AG09309 (cell line): Measurements from ENCODE around the gene C1orf174.

Experiments used
- DNase-seq: peaks from one replicate; pipeline ENCODE4 v3.0.0-alpha.2; 2010; ENCODE audit warnings: low read depth
- H3K4me3 ChIP-seq: 2 replicates; pipeline ENCODE4 v1.5.1; 2011; ENCODE audit warnings: mild to moderate bottlenecking, low read depth, low read length, moderate library complexity; ENCODE audit not compliant: control insufficient read depth
- TF ChIP-seq, protein P1 (sequence below): IDR thresholded peaks from 2 replicates; pipeline ENCODE4 v1.5.1; 2011; ENCODE audit warnings: mild to moderate bottlenecking, low read depth, low read length, inconsistent platforms; ENCODE audit not compliant: insufficient read depth, control insufficient read depth; ENCODE audit errors: missing control alignments

Gene C1orf174

DNA sequence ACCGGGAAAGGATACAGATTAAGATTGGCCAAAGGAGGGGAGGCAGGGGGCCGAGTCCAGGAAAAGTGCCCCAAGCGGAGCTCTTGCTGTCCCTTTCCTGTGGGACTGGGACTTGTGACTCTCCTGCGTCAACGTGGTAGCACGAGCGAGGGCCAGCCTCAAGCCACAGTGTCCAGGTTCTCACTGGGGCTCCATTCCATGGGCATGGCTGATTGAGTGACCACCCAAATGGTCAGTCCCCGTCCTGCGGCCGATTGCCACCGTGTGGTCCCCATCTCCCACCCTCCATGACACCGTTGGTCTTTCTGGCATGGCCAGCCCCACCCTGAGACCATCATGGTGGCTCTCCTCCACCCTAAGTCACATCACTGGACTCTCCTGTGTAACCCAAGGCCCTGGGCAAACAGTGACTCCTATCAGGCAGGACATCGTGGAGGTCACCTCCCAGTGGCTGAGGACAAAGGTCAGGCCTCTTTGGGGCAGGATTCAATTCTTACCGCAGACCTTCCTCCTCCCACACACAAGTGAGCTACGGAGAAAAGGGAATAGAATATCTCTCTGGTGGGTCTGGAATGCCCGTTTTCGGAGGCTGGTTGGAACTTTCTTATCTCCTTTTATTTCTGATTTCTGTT is 8.9 kb upstream of the C1orf174 start:
- DNase-seq: no peak
- TF ChIP-seq, protein P1, sequence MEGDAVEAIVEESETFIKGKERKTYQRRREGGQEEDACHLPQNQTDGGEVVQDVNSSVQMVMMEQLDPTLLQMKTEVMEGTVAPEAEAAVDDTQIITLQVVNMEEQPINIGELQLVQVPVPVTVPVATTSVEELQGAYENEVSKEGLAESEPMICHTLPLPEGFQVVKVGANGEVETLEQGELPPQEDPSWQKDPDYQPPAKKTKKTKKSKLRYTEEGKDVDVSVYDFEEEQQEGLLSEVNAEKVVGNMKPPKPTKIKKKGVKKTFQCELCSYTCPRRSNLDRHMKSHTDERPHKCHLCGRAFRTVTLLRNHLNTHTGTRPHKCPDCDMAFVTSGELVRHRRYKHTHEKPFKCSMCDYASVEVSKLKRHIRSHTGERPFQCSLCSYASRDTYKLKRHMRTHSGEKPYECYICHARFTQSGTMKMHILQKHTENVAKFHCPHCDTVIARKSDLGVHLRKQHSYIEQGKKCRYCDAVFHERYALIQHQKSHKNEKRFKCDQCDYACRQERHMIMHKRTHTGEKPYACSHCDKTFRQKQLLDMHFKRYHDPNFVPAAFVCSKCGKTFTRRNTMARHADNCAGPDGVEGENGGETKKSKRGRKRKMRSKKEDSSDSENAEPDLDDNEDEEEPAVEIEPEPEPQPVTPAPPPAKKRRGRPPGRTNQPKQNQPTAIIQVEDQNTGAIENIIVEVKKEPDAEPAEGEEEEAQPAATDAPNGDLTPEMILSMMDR: no peak
- no peak overlapping the region for H3K4me3 ChIP-seq

DNA sequence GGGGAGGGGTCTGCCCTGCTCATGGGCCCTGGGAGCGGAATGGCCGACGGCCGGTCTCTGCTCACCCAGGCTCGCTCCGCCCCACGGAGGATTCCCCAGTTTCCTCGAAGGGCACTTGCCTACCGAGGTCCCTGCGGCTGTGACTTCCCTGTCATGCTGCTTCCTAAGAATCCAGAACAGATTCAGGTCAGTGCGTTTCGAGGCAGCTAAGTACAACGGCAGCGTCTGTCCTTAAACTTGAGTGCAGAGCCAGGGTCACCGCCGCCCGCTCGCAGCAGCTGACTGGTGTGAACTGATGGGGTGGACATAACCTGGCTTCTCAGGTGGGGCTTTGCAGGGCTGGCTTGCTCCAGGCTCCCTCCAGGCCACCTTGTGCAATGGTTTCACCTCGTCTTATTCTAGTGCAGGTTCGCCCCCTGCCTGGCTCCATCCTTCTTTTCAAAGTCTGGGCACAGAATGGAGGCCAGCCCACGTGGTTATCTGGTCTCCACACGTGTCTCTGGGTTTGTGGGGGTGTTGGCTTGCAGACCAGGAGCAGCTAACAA is 7.6 kb upstream of the C1orf174 start:
- no peak for DNase-seq
- no peak overlapping the region for H3K4me3 ChIP-seq
- TF ChIP-seq, protein P1: no peak

GRCh38 chr1:3907031-3907534 is 7.0 kb upstream of the C1orf174 start:
- TF ChIP-seq, protein P1: no peak
- no peak overlapping the region for H3K4me3 ChIP-seq
- DNase-seq: no peak

DNA sequence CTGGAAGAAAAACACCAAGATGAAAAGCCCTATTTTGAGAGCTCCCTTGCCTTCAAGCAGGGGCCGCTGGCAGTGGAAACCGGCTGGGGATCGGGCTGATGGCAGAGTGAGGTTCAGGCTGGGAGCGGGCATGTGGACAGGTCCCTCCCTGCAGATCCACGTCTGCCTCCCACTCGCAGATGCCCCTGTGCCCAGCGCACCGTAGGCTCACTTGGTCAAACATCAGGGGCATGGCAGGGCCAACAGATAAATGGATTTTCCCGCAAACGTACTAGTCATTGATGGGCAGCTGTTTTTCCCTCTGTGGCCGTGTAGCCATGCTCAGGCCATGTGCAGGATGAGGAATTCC is 6.6 kb upstream of the C1orf174 start:
- H3K4me3 ChIP-seq: no peak overlapping the region
- DNase-seq: no peak
- TF ChIP-seq, protein P1: no peak

DNA sequence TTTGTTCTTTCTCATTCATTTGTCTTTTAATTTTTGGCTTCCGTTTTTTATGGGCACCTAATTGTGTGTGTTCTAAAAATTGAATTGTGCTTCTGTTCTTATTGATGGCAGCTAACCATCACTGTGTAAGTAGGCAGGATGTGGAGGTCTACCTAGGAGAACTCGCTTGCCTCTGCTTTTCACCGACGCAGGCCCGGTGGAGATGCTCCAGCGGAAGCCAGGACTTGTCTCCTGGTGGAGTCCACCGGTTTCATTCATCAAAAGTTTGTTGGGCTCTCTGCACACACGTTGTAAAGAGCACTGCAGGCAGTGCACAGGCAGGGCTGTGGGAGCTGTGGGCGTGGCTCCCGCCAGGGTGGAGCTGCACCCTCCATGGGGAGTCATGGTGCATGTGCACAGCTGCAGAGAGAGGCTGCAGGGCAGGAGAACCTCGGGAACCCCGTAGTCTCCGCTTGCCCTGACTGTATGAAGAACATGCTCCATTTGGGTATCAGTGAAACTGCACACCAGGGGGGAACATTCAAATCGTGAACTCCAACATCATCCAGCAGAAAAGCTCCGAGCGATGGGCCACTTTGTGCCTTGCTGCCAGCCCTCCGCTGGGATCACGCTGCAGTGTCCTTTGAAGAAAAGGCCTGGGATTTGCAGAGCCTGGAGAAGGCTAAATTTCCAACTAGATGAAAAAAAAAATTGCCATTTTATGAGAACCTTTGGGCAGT is 6.0 kb upstream of the C1orf174 start:
- no peak overlapping the region for H3K4me3 ChIP-seq
- TF ChIP-seq, protein P1: no peak
- no peak for DNase-seq

DNA sequence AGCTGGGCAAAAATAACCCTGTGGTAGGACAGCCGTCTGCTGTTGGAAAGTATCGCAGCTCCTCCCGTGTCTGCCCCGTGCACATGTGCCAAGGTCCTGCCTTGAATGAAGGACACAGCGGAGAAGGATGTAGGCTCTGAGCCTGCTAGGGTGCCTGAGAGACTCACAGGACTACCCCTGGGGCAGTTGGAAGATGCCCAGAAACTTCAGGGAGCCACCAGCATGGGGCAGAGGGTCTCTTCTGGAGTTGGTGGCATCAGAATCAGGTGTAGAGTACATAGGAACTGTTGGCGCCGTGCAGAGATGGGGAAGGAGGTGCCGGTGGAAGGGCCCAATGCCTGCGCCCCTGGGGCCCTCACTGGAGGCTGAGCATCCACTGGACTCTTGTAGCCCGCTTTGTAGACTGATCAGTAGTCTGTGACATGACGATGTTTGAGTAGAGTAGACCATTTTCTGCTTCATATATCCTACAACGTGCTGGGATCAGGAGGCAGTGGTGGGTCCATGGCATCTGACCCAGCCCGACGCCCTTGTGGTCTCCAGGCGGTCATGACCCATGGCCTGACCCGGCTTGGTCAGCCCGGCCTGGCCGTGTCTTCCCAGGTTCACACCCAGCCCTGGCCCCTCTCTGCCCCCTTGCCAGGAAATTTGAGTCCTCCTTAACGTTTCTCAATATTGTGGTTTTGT is 5.3 kb upstream of the C1orf174 start:
- no peak for DNase-seq
- H3K4me3 ChIP-seq: no peak overlapping the region
- TF ChIP-seq, protein P1: no peak
